ENCODE results near the gene MSMO1. TPM values are rescaled to one million over a fixed set of nuclear protein-coding genes. Genes with fewer than 3 reads are reported as not detected.

MSMO1 gene
- total and polyA plus RNA-seq, 2 donors (not counting 1 experiment from before 2014, with no cell fraction given) = 7.3 to 30.8 TPM

- ChIA-PET CTCF (no interaction called here), POLR2A (no interaction called here)
- TF ChIP-seq CTCF (IDR thresholded peaks at IDR 0.05) (no peak), EZH2 (IDR thresholded peaks at IDR 0.05; ENCODE audit: borderline replicate concordance, insufficient read depth, low read depth, low read length, poor library complexity, severe bottlenecking) (no peak)
- Histone ChIP-seq H3K79me2 (ENCODE audit: control insufficient read depth, insufficient read depth, low read length) (no peaks in the 10 kb centered on the region), H3K4me1 (ENCODE audit: control insufficient read depth in 2 of 2, insufficient read depth in 2 of 2, low read length in 2 of 2) (peaks cover 10 to 11% of the 10 kb centered on the region in 2 donors), H2AFZ (ENCODE audit: insufficient read depth, low read depth, low read length, poor library complexity, severe bottlenecking) (no peak overlapping the region), H3K9me3 (ENCODE audit: control extremely low read depth in 1 of 3, control insufficient read depth in 2 of 3, insufficient read depth in 1 of 3, low read length in 2 of 3) (no peaks in the 10 kb centered on the region), H3K9ac (ENCODE audit: low read length) (no peak overlapping the region), H4K20me1 (ENCODE audit: control insufficient read depth, insufficient read depth, low read length, poor library complexity, severe bottlenecking) (no peaks in the 10 kb centered on the region), H3K4me3 (ENCODE audit: control extremely low read depth in 1 of 5, extremely low read depth in 1 of 5, insufficient read depth in 1 of 5, low read depth in 2 of 5, low read length in 4 of 5) (no peak overlapping the region), H3K27me3 (replicated peaks in 1 of 4; ENCODE audit: control extremely low read depth in 1 of 4, control insufficient read depth in 3 of 4, insufficient read depth in 4 of 4, low read length in 3 of 4) (peaks cover 0 to 24% (median 17%) of the 10 kb centered on the region in 4 experiments), H3K27ac (ENCODE audit: low read length in 2 of 2) (no peak overlapping the region), H3K36me3 (replicated peaks in 1 of 2; ENCODE audit: control extremely low read depth in 1 of 2, control insufficient read depth in 1 of 2, extremely low read depth in 1 of 2, insufficient read depth in 2 of 2, low read length in 1 of 2) (no peaks in the 10 kb centered on the region), H3K4me2 (replicated peaks; ENCODE audit: low read depth, low read length, poor library complexity, severe bottlenecking) (no peak overlapping the region)
- no peak overlapping the region for H3K27ac Mint-ChIP-seq
- DNase-seq (no peak), ATAC-seq (ENCODE audit: low read depth) (no peak)
- no peak overlapping the region for H3K4me3 Mint-ChIP-seq
- no peaks in the 10 kb centered on the region for H3K9me3 Mint-ChIP-seq (ENCODE audit: insufficient read depth)
- peaks cover 47% of the 10 kb centered on the region for H3K27me3 Mint-ChIP-seq
- 100% methylated on average over 1 of the region's 1 CpG for WGBS (ENCODE audit: insufficient coverage)
- peaks cover 8% of the 10 kb centered on the region for H3K4me1 Mint-ChIP-seq
- intact Hi-C loops (cut with micrococcal nuclease) = no loop called here
These were observed 55.2 kb downstream of the MSMO1 start for GRCh38 chr4:165382640-165383039.

GRCh38 chr4:165383591-165384073 lies 56.2 kb downstream of the MSMO1 start:
- H3K79me2 ChIP-seq (ENCODE audit: control insufficient read depth, insufficient read depth, low read length) = no peaks in the 10 kb centered on the region

More at GRCh38 chr4:165383591-165384073, 56.2 kb downstream of the MSMO1 start:
- ChIA-PET CTCF (no interaction called here), POLR2A (no interaction called here)
- intact Hi-C loops (cut with micrococcal nuclease) = no loop called here
- no peaks in the 10 kb centered on the region for H3K36me3 ChIP-seq (replicated peaks in 1 of 2; ENCODE audit: control extremely low read depth in 1 of 2, control insufficient read depth in 1 of 2, extremely low read depth in 1 of 2, insufficient read depth in 2 of 2, low read length in 1 of 2)
- no peak overlapping the region for H2AFZ ChIP-seq (ENCODE audit: insufficient read depth, low read depth, low read length, poor library complexity, severe bottlenecking)
- H3K9me3 ChIP-seq (ENCODE audit: control extremely low read depth in 1 of 3, control insufficient read depth in 2 of 3, insufficient read depth in 1 of 3, low read length in 2 of 3) = no peaks in the 10 kb centered on the region
- no peak overlapping the region for H3K27ac Mint-ChIP-seq
- H3K4me3 Mint-ChIP-seq = no peak overlapping the region
- no peak overlapping the region for H3K9ac ChIP-seq (ENCODE audit: low read length)
- ATAC-seq (ENCODE audit: low read depth) = no peak
- H3K4me2 ChIP-seq (replicated peaks; ENCODE audit: low read depth, low read length, poor library complexity, severe bottlenecking) = no peak overlapping the region
- peaks cover 47% of the 10 kb centered on the region for H3K27me3 Mint-ChIP-seq
- TF ChIP-seq EZH2 (IDR thresholded peaks at IDR 0.05; ENCODE audit: borderline replicate concordance, insufficient read depth, low read depth, low read length, poor library complexity, severe bottlenecking) (no peak), CTCF (IDR thresholded peaks at IDR 0.05) (no peak)
- WGBS (ENCODE audit: insufficient coverage) = no CpG with 5 or more reads among the region's 4 CpGs
- no peak for DNase-seq
- no peak overlapping the region for H3K27ac ChIP-seq (ENCODE audit: low read length in 2 of 2)
- H3K4me1 ChIP-seq (ENCODE audit: control insufficient read depth in 2 of 2, insufficient read depth in 2 of 2, low read length in 2 of 2) = peaks cover 7% of the 10 kb centered on the region in 2 donors
- peaks cover 0 to 15% (median 8%) of the 10 kb centered on the region in 4 experiments for H3K27me3 ChIP-seq (replicated peaks in 1 of 4; ENCODE audit: control extremely low read depth in 1 of 4, control insufficient read depth in 3 of 4, insufficient read depth in 4 of 4, low read length in 3 of 4)
- no peaks in the 10 kb centered on the region for H3K9me3 Mint-ChIP-seq (ENCODE audit: insufficient read depth)
- no peaks in the 10 kb centered on the region for H4K20me1 ChIP-seq (ENCODE audit: control insufficient read depth, insufficient read depth, low read length, poor library complexity, severe bottlenecking)
- no peak overlapping the region for H3K4me3 ChIP-seq (ENCODE audit: control extremely low read depth in 1 of 5, extremely low read depth in 1 of 5, insufficient read depth in 1 of 5, low read depth in 2 of 5, low read length in 4 of 5)
- peaks cover 3% of the 10 kb centered on the region for H3K4me1 Mint-ChIP-seq

Data from B cell (primary cell).